Gastrocnemius medialis (tissue), 4 donors: ENCODE results near the gene RPP14.

Experiments
- CTCF ChIP-seq, 5 experiments: fragments of 450-650 bp in 3 of 5; fragments of 200-600 bp in 2 of 5; sonication (generic) in 2 of 5; IDR thresholded peaks in 4 of 5; conservative IDR thresholded peaks in 1 of 5; 1 replicate in 4 of 5; 2 replicates in 1 of 5; pipeline ENCODE4 v1.5.1; 2016 to 2019; ENCODE audit warnings: antibody characterized with exemption in 5 of 5, mild to moderate bottlenecking in 3 of 5, moderate library complexity in 3 of 5
- POLR2A ChIP-seq, 2 donors: fragments of 450-650 bp; IDR thresholded peaks; one replicate each; pipeline ENCODE4 v1.6.1; 2017; ENCODE audit warnings: antibody characterized with exemption in 2 of 2, mild to moderate bottlenecking in 2 of 2, moderate library complexity in 2 of 2

DNA sequence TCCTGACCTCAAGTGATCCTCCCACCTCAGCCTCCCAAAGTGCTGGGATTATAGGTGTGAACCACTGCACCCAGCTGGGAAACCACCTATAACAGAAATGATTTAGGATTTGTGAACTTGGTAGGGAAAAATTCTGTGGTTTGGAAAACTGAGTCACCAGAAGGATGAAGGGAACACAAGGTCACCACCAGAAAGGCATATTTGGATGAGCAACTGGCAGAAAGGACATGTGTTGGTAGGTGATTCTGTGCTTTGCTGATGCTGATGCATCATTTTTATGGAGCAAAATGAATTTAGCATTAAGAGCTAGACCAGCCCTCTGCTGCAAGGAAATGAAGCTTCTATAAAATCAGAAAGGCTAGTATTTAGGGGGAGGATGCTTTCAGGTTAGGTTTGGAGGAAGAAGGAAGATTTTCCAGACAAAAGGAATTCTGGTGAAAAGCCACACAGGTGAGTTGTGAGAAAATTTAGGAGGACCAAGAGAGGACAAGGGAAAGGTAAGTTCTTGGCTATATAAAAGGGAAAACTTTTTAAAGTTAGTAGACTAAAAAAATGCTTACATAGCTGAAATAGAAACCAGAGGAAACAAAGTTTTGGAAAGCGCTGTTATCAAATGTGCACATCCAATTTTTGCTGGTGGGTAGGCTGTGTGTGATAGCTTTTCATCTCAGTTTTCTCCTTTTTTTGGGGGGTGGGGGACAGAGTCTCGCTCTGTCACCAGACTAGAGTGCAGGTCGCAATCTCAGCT is 30.3 kb downstream of the RPP14 start:
- TF ChIP-seq CTCF (IDR thresholded peaks at IDR 0.05 in 4 of 5, conservative IDR thresholded peaks at IDR 0.05 in 1 of 5): no peak
- TF ChIP-seq POLR2A (IDR thresholded peaks at IDR 0.05): no peak
